Trophoblast cell (in vitro differentiated cells and primary cell): ENCODE data around the gene FZD4.

Experiments
- DNase-seq, 2 donors: peaks; one replicate each; pipeline ENCODE4 v3.0.0-alpha.2; 2016
- H2AFZ ChIP-seq: 2 replicates; pipeline ENCODE4 v1.6.1; 2013; ENCODE audit warnings: low read length, moderate library complexity, mild to moderate bottlenecking; ENCODE audit not compliant: insufficient read depth, poor library complexity
- H2AK5ac ChIP-seq: 2 replicates; pipeline ENCODE4 v1.6.1; 2013; ENCODE audit warnings: mild to moderate bottlenecking, low read length
- H2BK120ac ChIP-seq: 2 replicates; pipeline ENCODE4 v1.6.1; 2013; ENCODE audit warnings: low read length, mild to moderate bottlenecking, moderate library complexity; ENCODE audit not compliant: insufficient read depth, poor library complexity
- H2BK12ac ChIP-seq: 2 replicates; pipeline ENCODE4 v1.6.1; 2013; ENCODE audit warnings: mild to moderate bottlenecking, low read length, moderate library complexity
- H2BK5ac ChIP-seq: 2 replicates; pipeline ENCODE4 v1.6.1; 2013; ENCODE audit warnings: low read length, low read depth, moderate library complexity, mild to moderate bottlenecking; ENCODE audit not compliant: poor library complexity
- H3K14ac ChIP-seq: 2 replicates; pipeline ENCODE4 v1.6.1; 2013; ENCODE audit warnings: mild to moderate bottlenecking, low read length
- H3K18ac ChIP-seq: 2 replicates; pipeline ENCODE4 v1.6.1; 2013; ENCODE audit warnings: mild to moderate bottlenecking, low read length
- H3K23ac ChIP-seq: 2 replicates; pipeline ENCODE4 v1.6.1; 2013; ENCODE audit warnings: low read length
- H3K27ac ChIP-seq: 2 replicates; pipeline ENCODE4 v1.5.1; 2013; ENCODE audit warnings: low read depth, mild to moderate bottlenecking, inconsistent platforms, low read length, moderate library complexity
- H3K27me3 ChIP-seq: 2 replicates; pipeline ENCODE4 v1.6.1; 2013; ENCODE audit warnings: inconsistent platforms, mild to moderate bottlenecking, low read length, moderate library complexity; ENCODE audit not compliant: insufficient read depth
- H3K36me3 ChIP-seq, 2 experiments: 1 replicate in 1 of 2; 2 replicates in 1 of 2; pipeline ENCODE4 v1.6.1; 2013; ENCODE audit warnings: low read length in 2 of 2, mild to moderate bottlenecking in 2 of 2, moderate library complexity in 1 of 2; ENCODE audit not compliant: insufficient read depth in 2 of 2, control insufficient read depth in 1 of 2
- H3K4ac ChIP-seq: 2 replicates; pipeline ENCODE4 v1.6.1; 2013; ENCODE audit warnings: low read depth, mild to moderate bottlenecking, low read length, moderate library complexity
- H3K4me1 ChIP-seq, 2 experiments: 1 replicate in 1 of 2; 2 replicates in 1 of 2; pipeline ENCODE4 v1.6.1; 2013; ENCODE audit warnings: low read length in 2 of 2, mild to moderate bottlenecking in 2 of 2, moderate library complexity in 1 of 2; ENCODE audit not compliant: insufficient read depth in 2 of 2, control insufficient read depth in 1 of 2
- H3K4me2 ChIP-seq: 2 replicates; pipeline ENCODE4 v1.6.1; 2013; ENCODE audit warnings: inconsistent platforms, mild to moderate bottlenecking, low read length, moderate library complexity
- H3K4me3 ChIP-seq: 2 replicates; pipeline ENCODE4 v1.5.1; 2013; ENCODE audit warnings: mild to moderate bottlenecking, low read depth, low read length, inconsistent platforms
- H3K79me1 ChIP-seq: one replicate; pipeline ENCODE4 v1.6.1; 2013; ENCODE audit warnings: low read length
- H3K79me2 ChIP-seq: 2 replicates; pipeline ENCODE4 v1.6.1; 2013; ENCODE audit warnings: low read length, mild to moderate bottlenecking; ENCODE audit not compliant: control insufficient read depth, insufficient read depth, poor library complexity
- H3K9ac ChIP-seq: 2 replicates; pipeline ENCODE4 v1.6.1; 2013; ENCODE audit warnings: mild to moderate bottlenecking, low read length
- H3K9me3 ChIP-seq: 2 replicates; pipeline ENCODE4 v1.6.1; 2013; ENCODE audit warnings: low read depth, mild to moderate bottlenecking, control low read depth, inconsistent platforms, low read length; ENCODE audit not compliant: insufficient read depth
- H4K12ac ChIP-seq: 2 replicates; pipeline ENCODE4 v1.6.1; 2013; ENCODE audit warnings: low read depth, mild to moderate bottlenecking, low read length, moderate library complexity
- H4K8ac ChIP-seq: 2 replicates; pipeline ENCODE4 v1.6.1; 2013; ENCODE audit warnings: low read depth, mild to moderate bottlenecking, low read length, moderate library complexity
- H4K91ac ChIP-seq: one replicate; pipeline ENCODE4 v1.6.1; 2013; ENCODE audit warnings: low read depth, mild to moderate bottlenecking, low read length, moderate library complexity
- WGBS: extraction: QIAGEN DNeasy Blood & Tissue Kit; methylation state at CpG from one replicate; pipeline ENCODE4 v1.1.7; 2013; ENCODE audit warnings: missing lambda C conversion rate; ENCODE audit not compliant: insufficient read length, insufficient coverage; ENCODE audit errors: extremely low coverage; 5-methylcytosine and 5-hydroxymethylcytosine counted together

The FZD4 gene

GRCh38 chr11:86923999-86924766 lies 31.0 kb downstream of the FZD4 start:
- DNase-seq, result peak in 1 of 2 donors; percentile 26
- no peak overlapping the region for H4K8ac ChIP-seq
- no peak overlapping the region for H3K4ac ChIP-seq
- no peaks in the 10 kb centered on the region for H3K79me1 ChIP-seq
- no peak overlapping the region for H3K23ac ChIP-seq
- WGBS, result no CpG with 5 or more reads among the region's 6 CpGs
- no peak overlapping the region for H4K12ac ChIP-seq
- no peak overlapping the region for H3K18ac ChIP-seq
- no peak overlapping the region for H3K9ac ChIP-seq
- H3K4me2 ChIP-seq, result no peak overlapping the region
- peaks cover 0 to 5% of the 10 kb centered on the region in 2 experiments for H3K4me1 ChIP-seq
- no peaks in the 10 kb centered on the region for H3K79me2 ChIP-seq
- H2BK5ac ChIP-seq, result no peak overlapping the region
- H3K27ac ChIP-seq, result no peak overlapping the region
- H3K14ac ChIP-seq, result no peak overlapping the region
- no peak overlapping the region for H2AFZ ChIP-seq
- no peak overlapping the region for H3K4me3 ChIP-seq
- H3K9me3 ChIP-seq, result no peaks in the 10 kb centered on the region
- H2BK12ac ChIP-seq, result no peak overlapping the region
- no peak overlapping the region for H2BK120ac ChIP-seq
- H3K36me3 ChIP-seq, result no peaks in the 10 kb centered on the region
- H3K27me3 ChIP-seq, result no peaks in the 10 kb centered on the region
- H2AK5ac ChIP-seq, result no peak overlapping the region
- H4K91ac ChIP-seq, result no peak overlapping the region

DNA sequence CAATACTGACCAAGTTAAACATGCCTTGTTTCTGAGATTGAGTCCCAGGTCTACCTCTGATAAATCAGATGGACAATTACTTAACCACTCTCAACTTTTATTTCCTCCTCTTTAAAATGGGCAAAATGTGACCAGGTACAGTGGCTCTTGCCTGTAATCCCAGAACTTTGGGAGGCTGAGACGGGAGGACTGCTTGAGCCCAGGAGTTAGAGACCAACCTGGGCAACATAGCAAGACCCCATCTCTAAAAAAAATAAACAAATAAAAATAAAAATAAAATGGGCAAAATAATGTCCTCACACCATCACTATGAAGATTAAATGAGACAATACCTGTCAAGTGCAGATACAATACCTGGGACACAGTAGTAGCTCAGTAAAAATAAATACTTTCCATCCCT lies 33.0 kb downstream of the FZD4 start:
- H3K9me3 ChIP-seq, result no peaks in the 10 kb centered on the region
- H3K14ac ChIP-seq, result no peak overlapping the region
- no peak for DNase-seq
- H4K8ac ChIP-seq, result no peak overlapping the region
- H2AFZ ChIP-seq, result no peak overlapping the region
- no CpG with 5 or more reads among the region's 1 CpG for WGBS
- no peak overlapping the region for H2BK120ac ChIP-seq
- no peaks in the 10 kb centered on the region for H3K27me3 ChIP-seq
- no peak overlapping the region for H3K18ac ChIP-seq
- H4K91ac ChIP-seq, result no peak overlapping the region
- H3K79me2 ChIP-seq, result no peaks in the 10 kb centered on the region
- no peak overlapping the region for H3K9ac ChIP-seq
- H4K12ac ChIP-seq, result no peak overlapping the region
- H3K36me3 ChIP-seq, result no peaks in the 10 kb centered on the region
- H2BK5ac ChIP-seq, result no peak overlapping the region
- no peak overlapping the region for H3K4me2 ChIP-seq
- peaks cover 2% of the 10 kb centered on the region for H3K79me1 ChIP-seq
- H3K4ac ChIP-seq, result no peak overlapping the region
- H3K4me3 ChIP-seq, result no peak overlapping the region
- H3K27ac ChIP-seq, result no peak overlapping the region
- no peak overlapping the region for H3K23ac ChIP-seq
- peaks cover 0 to 8% of the 10 kb centered on the region in 2 experiments for H3K4me1 ChIP-seq
- no peak overlapping the region for H2AK5ac ChIP-seq
- H2BK12ac ChIP-seq, result no peak overlapping the region

GRCh38 chr11:86919557-86920210 lies 35.5 kb downstream of the FZD4 start:
- DNase-seq, result peak in 1 of 2 donors; percentile 69
- H3K79me2 ChIP-seq, result no peaks in the 10 kb centered on the region
- no peak overlapping the region for H3K14ac ChIP-seq
- H4K12ac ChIP-seq, result no peak overlapping the region
- no peak overlapping the region for H3K23ac ChIP-seq
- H3K9ac ChIP-seq, result no peak overlapping the region
- no peaks in the 10 kb centered on the region for H3K36me3 ChIP-seq
- H3K4me1 ChIP-seq, result peaks cover 3 to 8% of the 10 kb centered on the region in 2 experiments
- no peak overlapping the region for H3K4me2 ChIP-seq
- no CpG with 5 or more reads among the region's 7 CpGs for WGBS
- no peak overlapping the region for H4K91ac ChIP-seq
- peaks cover 7% of the 10 kb centered on the region for H3K79me1 ChIP-seq
- H4K8ac ChIP-seq, result no peak overlapping the region
- H2BK120ac ChIP-seq, result no peak overlapping the region
- H3K18ac ChIP-seq, result no peak overlapping the region
- H3K9me3 ChIP-seq, result no peaks in the 10 kb centered on the region
- H3K27ac ChIP-seq, result no peak overlapping the region
- no peak overlapping the region for H2AK5ac ChIP-seq
- no peak overlapping the region for H3K4me3 ChIP-seq
- H2BK12ac ChIP-seq, result peak overlapping the region; percentile 19
- no peak overlapping the region for H2AFZ ChIP-seq
- H3K4ac ChIP-seq, result no peak overlapping the region
- H2BK5ac ChIP-seq, result no peak overlapping the region
- H3K27me3 ChIP-seq, result no peaks in the 10 kb centered on the region

DNA sequence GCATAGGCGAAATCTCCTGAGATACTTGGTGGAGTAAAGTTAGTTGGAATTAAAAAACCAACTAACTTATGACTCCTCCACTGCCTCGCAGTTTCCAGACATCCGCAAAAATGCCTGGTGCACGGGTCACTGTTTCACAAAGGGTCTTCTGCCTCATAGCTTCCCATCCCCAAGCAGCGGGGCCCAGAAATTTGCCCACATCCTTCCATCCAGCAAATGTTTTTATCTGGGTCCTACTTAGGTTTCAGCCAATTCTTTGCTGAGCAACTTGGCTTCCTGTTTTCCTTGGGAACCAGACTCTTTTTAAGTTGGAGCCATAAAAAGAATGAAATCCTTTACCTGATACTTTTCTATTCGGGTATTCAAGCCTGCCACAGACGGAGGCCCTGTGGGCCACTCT lies 36.2 kb downstream of the FZD4 start:
- peak overlapping the region; percentile 35 for H4K91ac ChIP-seq
- H3K27me3 ChIP-seq, result no peaks in the 10 kb centered on the region
- no peak overlapping the region for H3K14ac ChIP-seq
- H3K27ac ChIP-seq, result no peak overlapping the region
- H2AK5ac ChIP-seq, result no peak overlapping the region
- no peak overlapping the region for H3K4me2 ChIP-seq
- H2BK12ac ChIP-seq, result peak overlapping the region; percentile 94
- H3K18ac ChIP-seq, result no peak overlapping the region
- no peaks in the 10 kb centered on the region for H3K9me3 ChIP-seq
- H3K23ac ChIP-seq, result no peak overlapping the region
- no peak overlapping the region for H2BK5ac ChIP-seq
- no peak overlapping the region for H2AFZ ChIP-seq
- peaks cover 3 to 7% of the 10 kb centered on the region in 2 experiments for H3K4me1 ChIP-seq
- peaks cover 7% of the 10 kb centered on the region for H3K79me1 ChIP-seq
- no peak for DNase-seq
- no peak overlapping the region for H3K9ac ChIP-seq
- no peak overlapping the region for H3K4ac ChIP-seq
- no CpG with 5 or more reads among the region's 7 CpGs for WGBS
- no peaks in the 10 kb centered on the region for H3K79me2 ChIP-seq
- no peaks in the 10 kb centered on the region for H3K36me3 ChIP-seq
- H2BK120ac ChIP-seq, result peak overlapping the region; percentile 40
- H4K8ac ChIP-seq, result no peak overlapping the region
- no peak overlapping the region for H4K12ac ChIP-seq
- no peak overlapping the region for H3K4me3 ChIP-seq
